ENCODE measurements around the gene TSACC.

Gene TSACC

GRCh38 chr1:156338180-156338976 is at the start of gene TSACC, which contains the start of gene CCT3:
TSS of gene TSACC (plus strand) at chr1:156338526. CDS start at chr1:156339758, 1,232 bp downstream.
TSS of gene CCT3 (minus strand) at chr1:156338292. CDS start at chr1:156338184, 108 bp downstream.
- H3K4me3 ChIP-seq (ENCODE audit: low read depth, low read length) = peak within 1 kb of the TSS; percentile 98
- TF ChIP-seq CTCF (IDR thresholded peaks at IDR 0.05; ENCODE audit: low read depth, low read length) = no peak

DNA sequence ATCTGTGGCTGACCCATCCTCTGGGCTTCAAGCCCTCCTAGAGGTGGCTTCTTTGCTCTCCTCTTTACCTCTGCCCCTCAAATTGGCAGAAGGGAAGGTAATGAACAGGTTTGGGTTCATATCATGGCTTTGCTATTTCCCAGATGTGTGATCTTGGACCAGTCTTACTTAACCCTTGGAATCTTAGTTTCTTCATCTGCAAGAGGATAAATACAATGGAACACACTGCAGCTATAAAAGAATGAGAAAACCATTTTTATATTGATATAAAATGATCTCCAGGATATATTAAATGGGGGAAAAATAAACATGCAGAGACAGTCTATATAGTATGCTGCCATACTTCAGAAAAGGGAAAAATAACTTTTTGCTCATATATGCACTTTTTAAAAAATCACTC is 48.5 kb upstream of the TSACC start:
- no peak overlapping the region for H3K4me3 ChIP-seq (ENCODE audit: low read depth, low read length)
- TF ChIP-seq CTCF (IDR thresholded peaks at IDR 0.05; ENCODE audit: low read depth, low read length) = no peak

DNA sequence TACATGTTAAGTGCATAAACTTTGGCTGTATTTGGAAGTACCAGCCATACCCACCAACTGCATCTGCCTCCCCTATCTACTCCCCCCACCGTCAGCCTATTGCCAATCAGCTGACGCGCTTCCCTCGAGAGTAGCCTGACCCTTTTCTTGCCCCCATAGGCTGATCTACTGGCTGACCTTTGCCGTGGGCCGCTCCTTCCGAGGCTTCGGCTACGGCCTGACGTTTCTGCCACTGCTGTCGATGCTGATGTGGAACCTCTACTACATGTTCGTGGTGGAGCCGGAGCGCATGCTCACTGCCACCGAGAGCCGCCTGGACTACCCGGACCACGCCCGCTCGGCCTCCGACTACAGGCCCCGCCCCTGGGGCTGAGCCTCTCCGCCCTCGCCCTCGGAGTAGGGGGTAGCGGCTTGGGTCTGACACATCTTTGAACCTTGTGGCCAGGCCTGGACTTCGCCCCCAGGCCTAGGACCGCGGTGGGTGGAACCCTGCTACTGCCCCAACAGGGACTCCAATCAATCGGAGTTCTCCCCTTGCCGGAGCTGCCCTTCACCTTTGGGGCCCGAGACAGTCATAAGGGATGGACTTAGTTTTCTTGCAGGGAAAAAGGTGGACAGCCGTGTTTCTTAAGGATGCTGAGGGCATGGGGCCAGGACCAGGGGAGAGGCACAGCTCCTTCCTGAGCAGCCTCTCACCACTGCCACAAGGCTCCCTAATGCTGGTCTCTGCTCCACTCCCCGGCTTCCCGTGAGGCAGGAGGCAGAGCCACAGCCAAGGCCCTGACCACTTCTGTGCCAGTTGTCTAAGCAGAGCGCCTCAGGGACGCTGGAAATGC is 46.9 kb upstream of the TSACC start:
- peak overlapping the region; percentile 52 for H3K4me3 ChIP-seq (ENCODE audit: low read depth, low read length)
- no peak for TF ChIP-seq CTCF (IDR thresholded peaks at IDR 0.05; ENCODE audit: low read depth, low read length)

DNA sequence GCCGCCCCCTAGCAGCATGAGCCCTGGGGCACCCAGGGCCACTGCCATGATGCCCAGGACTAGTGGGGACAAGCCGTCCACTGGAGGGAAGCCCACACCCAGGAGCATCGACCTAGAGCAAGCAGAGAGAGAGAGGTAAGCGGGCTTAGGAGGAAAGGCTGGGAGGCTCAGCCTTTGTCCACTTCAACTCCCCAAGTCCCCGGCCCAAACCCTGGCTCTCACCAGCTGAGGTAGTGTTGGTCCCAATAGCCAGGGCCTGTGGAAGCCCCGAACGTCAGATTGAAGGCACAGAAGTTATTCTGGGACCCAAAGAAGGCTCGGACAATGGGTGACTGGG is 45.3 kb upstream of the TSACC start:
- H3K4me3 ChIP-seq (ENCODE audit: low read depth, low read length) = no peak overlapping the region
- no peak for TF ChIP-seq CTCF (IDR thresholded peaks at IDR 0.05; ENCODE audit: low read depth, low read length)

GRCh38 chr1:156293895-156294294 is 44.4 kb upstream of the TSACC start:
- no peak overlapping the region for H3K4me3 ChIP-seq (ENCODE audit: low read depth, low read length)
- TF ChIP-seq CTCF (IDR thresholded peaks at IDR 0.05; ENCODE audit: low read depth, low read length) = no peak

- peak within 1 kb of the TSS; percentile 83 for H3K4me3 ChIP-seq (ENCODE audit: low read depth, low read length)
- TF ChIP-seq CTCF (IDR thresholded peaks at IDR 0.05; ENCODE audit: low read depth, low read length) = no peak
These were observed 42.9 kb upstream of the TSACC start, which contains the start of gene GLMP for GRCh38 chr1:156295391-156295947. TSS of gene GLMP (minus strand) at chr1:156295679. CDS start at chr1:156295645, 34 bp downstream.
